PFSK-1 (cell line): ENCODE data around the gene KCMF1.

ENCODE experiments used
- POLR2AphosphoS5 ChIP-seq: IDR thresholded peaks from 2 replicates; pipeline ENCODE4 v1.6.1; 2012; ENCODE audit warnings: low read depth, mild to moderate bottlenecking, control low read depth, low read length, moderate library complexity
- REST ChIP-seq, 2 experiments: IDR thresholded peaks; 2 replicates each; pipeline versions ENCODE4 v1.6.1 to v1.8.0; 2011 to 2012; ENCODE audit warnings: low read depth in 2 of 2, low read length in 2 of 2, control low read depth in 1 of 2, inconsistent platforms in 1 of 2, mild to moderate bottlenecking in 1 of 2, moderate library complexity in 1 of 2; ENCODE audit not compliant: insufficient read depth in 1 of 2

- TF ChIP-seq REST (IDR thresholded peaks at IDR 0.05; ENCODE audit: insufficient read depth in 1 of 2, low read depth in 2 of 2, low read length in 2 of 2) (no peak), POLR2AphosphoS5 (no peak)
Measured at GRCh38 chr2:84971510-84972206, 697 bp downstream of the KCMF1 start.
